Activated CD4-positive, CD25-positive, alpha-beta regulatory T cell treated with anti-CD3 and anti-CD28 coated beads, Interleukin-2, amount 50 U/mL, for 16 hours (primary cell): Measurements from ENCODE around the gene TMEM61.

Experiments used
- DNase-seq: peaks from one replicate; pipeline ENCODE4 v3.0.0-alpha.2; 2020; ENCODE audit warnings: low read depth, low spot score

The TMEM61 gene

DNA sequence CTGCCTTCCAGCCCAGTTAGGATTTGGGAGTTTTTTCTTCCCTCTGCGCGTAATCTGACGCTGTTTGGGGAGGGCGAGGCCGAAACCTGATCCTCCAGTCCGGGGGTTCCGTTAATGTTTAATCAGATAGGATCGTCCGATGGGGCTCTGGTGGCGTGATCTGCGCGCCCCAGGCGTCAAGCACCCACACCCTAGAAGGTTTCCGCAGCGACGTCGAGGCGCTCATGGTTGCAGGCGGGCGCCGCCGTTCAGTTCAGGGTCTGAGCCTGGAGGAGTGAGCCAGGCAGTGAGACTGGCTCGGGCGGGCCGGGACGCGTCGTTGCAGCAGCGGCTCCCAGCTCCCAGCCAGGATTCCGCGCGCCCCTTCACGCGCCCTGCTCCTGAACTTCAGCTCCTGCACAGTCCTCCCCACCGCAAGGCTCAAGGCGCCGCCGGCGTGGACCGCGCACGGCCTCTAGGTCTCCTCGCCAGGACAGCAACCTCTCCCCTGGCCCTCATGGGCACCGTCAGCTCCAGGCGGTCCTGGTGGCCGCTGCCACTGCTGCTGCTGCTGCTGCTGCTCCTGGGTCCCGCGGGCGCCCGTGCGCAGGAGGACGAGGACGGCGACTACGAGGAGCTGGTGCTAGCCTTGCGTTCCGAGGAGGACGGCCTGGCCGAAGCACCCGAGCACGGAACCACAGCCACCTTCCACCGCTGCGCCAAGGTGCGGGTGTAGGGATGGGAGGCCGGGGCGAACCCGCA, 59.1 kb downstream of the TMEM61 start, which contains the start of gene PCSK9:
TSS of gene PCSK9 (plus strand) at position 207 of the 741 bp plus-strand sequence. CDS start at position 497, 290 bp downstream.
- no peak for DNase-seq

DNA sequence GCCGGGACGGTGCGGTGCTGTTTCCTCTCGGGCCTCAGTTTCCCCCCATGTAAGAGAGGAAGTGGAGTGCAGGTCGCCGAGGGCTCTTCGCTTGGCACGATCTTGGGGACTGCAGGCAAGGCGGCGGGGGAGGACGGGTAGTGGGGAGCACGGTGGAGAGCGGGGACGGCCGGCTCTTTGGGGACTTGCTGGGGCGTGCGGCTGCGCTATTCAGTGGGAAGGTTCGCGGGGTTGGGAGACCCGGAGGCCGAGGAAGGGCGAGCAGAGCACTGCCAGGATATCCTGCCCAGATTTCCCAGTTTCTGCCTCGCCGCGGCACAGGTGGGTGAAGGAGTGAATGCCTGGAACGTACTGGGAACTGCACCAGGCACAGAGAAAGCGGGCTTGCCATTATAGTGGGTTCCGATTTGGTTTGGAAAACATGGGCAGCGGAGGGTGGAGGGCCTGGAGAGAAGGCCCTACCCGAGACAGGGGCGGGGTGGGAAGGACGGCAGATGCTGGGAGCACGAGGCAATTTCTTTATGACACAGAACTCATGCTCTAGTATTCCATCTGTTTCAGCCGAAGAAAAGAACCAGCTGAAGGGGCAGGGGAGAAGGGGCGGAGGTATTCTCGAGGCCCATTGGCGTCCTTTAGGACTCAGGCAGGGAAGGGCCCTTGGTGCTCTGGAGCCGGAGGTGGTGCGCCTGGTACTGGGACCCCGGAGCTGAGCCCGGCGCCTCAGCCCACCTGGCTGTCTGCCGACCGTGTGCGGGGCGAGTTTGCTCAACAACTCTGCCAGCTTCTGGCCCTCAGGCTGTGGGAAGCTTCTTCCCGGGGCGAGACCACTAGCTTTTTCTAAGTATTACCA, 59.9 kb downstream of the TMEM61 start:
- no peak for DNase-seq

DNA sequence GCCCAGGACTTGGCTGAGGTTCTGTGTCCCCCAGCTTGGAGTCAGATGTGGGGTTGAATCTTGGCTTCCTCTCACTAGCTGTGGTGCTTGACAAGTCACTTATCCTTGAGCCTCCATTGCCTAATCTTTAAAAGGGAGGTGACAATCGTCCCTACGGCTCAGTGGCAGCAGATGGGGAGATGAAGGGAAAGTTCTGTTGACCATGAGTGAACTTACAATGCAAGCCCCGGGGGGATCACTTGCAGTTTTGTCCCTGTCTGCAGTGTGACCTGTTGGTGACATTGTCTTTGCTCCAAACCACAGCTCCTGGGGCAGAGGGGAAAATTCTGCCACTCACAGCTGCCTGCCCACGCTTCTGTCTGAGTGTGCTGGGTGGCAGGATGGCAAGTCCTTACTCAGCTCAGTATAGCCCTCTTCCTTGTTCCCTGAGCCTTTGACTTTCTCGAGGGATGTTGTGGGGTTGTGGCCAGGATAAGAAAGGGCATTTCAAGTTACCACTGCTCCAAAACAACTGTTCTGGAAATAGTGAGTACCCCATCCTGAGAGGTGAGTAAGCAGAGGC, 60.6 kb downstream of the TMEM61 start:
- DNase-seq = no peak

DNA sequence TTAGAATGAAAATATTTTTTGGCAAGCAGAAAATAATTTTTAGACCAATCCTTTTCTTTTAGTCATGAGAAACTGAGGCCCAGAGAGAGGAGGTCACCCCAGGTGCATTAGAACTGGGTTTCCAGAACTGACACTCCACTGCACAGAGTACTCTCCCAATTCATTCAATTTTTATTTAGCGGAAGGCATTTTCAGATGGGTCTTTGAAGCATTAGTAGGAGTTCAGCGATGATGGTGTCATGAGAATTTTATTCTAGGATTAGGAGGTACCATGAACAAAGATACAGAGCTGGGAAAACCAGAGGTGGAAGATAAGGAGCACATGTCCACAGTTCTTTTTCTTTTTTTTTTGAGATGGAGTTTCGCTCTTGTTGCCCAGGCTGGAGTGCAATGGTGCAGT, 61.2 kb downstream of the TMEM61 start:
- DNase-seq = no peak
